Endothelial cell of umbilical vein (primary cell): ENCODE results near the gene LUZP2. TPM values are rescaled to one million over a fixed set of nuclear protein-coding genes. Genes with fewer than 3 reads are reported as not detected.

Experiments used
- BruUV-seq: library from RNA; stranded (reverse); fragments of 400-500 nt; replicated peaks from 2 replicates; lab custom pipeline; 2021; lab: Mats Ljungman, UMichigan
- CTCF ChIA-PET: fragments of 300-600, 350-600 bp; sonication (Branson Sonifier 250); formaldehyde crosslinking; loops from one replicate; lab custom pipeline; 2021; ENCODE audit warnings: antibody characterized with exemption, inconsistent platforms; lab: Charles Lee
- POLR2A ChIA-PET: fragments of 300-600, 350-600 bp; sonication (Branson Sonifier 250); formaldehyde crosslinking; loops from one replicate; lab custom pipeline; 2021; ENCODE audit warnings: antibody characterized with exemption, inconsistent platforms; lab: Charles Lee
- DNase-seq: peaks from one replicate; pipeline ENCODE4 v3.0.0-alpha.2; 2011; ENCODE audit warnings: low read depth, low spot score
- FAIRE-seq: peaks from 2 replicates; lab custom pipeline; 2011; peaks lifted over from hg19 to GRCh38; lab: Jason Lieb, UNC
- H2AFZ ChIP-seq: 2 replicates; pipeline ENCODE4 v1.6.0; 2012; ENCODE audit warnings: low read depth, low read length, control low read depth, inconsistent platforms
- H3K27ac ChIP-seq: 2 replicates; pipeline ENCODE4 v1.5.1; 2011; ENCODE audit warnings: low read depth, mild to moderate bottlenecking, control low read depth, low read length, moderate library complexity; ENCODE audit not compliant: insufficient read depth
- H3K27me3 ChIP-seq, 2 experiments: 2 replicates each; pipeline versions ENCODE4 v1.6.0 to v1.6.1; 2011; ENCODE audit warnings: low read length in 2 of 2, mixed read lengths in 1 of 2; ENCODE audit not compliant: control insufficient read depth in 2 of 2, insufficient read depth in 2 of 2
- H3K36me3 ChIP-seq, 2 experiments: 2 replicates in 1 of 2; 3 replicates in 1 of 2; pipeline ENCODE4 v1.5.1; 2011; ENCODE audit warnings: low read length in 2 of 2, mild to moderate bottlenecking in 1 of 2, moderate library complexity in 1 of 2; ENCODE audit not compliant: control insufficient read depth in 2 of 2, insufficient read depth in 2 of 2; ENCODE audit errors: extremely low read depth in 1 of 2
- H3K4me1 ChIP-seq: 3 replicates; pipeline ENCODE4 v1.5.1; 2011; ENCODE audit warnings: mild to moderate bottlenecking, low read length; ENCODE audit not compliant: control insufficient read depth, insufficient read depth; ENCODE audit errors: extremely low read depth
- H3K4me2 ChIP-seq: 2 replicates; pipeline ENCODE4 v1.6.1; 2011; ENCODE audit warnings: low read length, control low read depth, mixed read lengths; ENCODE audit not compliant: insufficient read depth
- H3K4me3 ChIP-seq, 3 experiments: fragments of 200-600 bp in 1 of 3; sonication (generic), shearing (Covaris generic) in 1 of 3; replicated peaks in 1 of 3; 2 replicates each; pipeline ENCODE4 v1.5.1; 2011 to 2016; ENCODE audit warnings: control low read depth in 3 of 3, low read length in 3 of 3, mild to moderate bottlenecking in 2 of 3, inconsistent platforms in 1 of 3, low read depth in 1 of 3, moderate library complexity in 1 of 3; ENCODE audit not compliant: insufficient read depth in 1 of 3
- H3K79me2 ChIP-seq: 2 replicates; pipeline ENCODE4 v1.6.0; 2012; ENCODE audit warnings: low read length, inconsistent platforms; ENCODE audit not compliant: control insufficient read depth, insufficient read depth
- H3K9ac ChIP-seq: replicated peaks from 2 replicates; pipeline ENCODE3; 2011; ENCODE audit warnings: low read length, control low read depth; ENCODE audit not compliant: insufficient read depth; ENCODE audit errors: extremely low read depth
- H3K9me1 ChIP-seq: replicated peaks from 3 replicates; pipeline ENCODE4 v1.6.0; 2011; ENCODE audit warnings: mild to moderate bottlenecking, low read length; ENCODE audit not compliant: control insufficient read depth, insufficient read depth; ENCODE audit errors: extremely low read depth
- H3K9me3 ChIP-seq: replicated peaks from 2 replicates; pipeline ENCODE4 v1.5.1; 2012; ENCODE audit warnings: low read length, inconsistent platforms; ENCODE audit not compliant: control insufficient read depth, insufficient read depth
- H4K20me1 ChIP-seq: replicated peaks from 2 replicates; pipeline ENCODE3; 2011; ENCODE audit warnings: mild to moderate bottlenecking, low read length; ENCODE audit not compliant: control insufficient read depth, insufficient read depth; ENCODE audit errors: extremely low read depth
- CTCF ChIP-seq, 2 donors: IDR thresholded peaks; 1 replicate in 1 of 2; 2 replicates in 1 of 2; pipeline ENCODE4 v1.5.1; 2011; ENCODE audit warnings: low read length in 2 of 2, mild to moderate bottlenecking in 2 of 2, moderate library complexity in 2 of 2, control low read depth in 1 of 2, inconsistent platforms in 1 of 2, low read depth in 1 of 2; ENCODE audit not compliant: insufficient read depth in 1 of 2; ENCODE audit errors: extremely low read depth in 1 of 2
- EZH2 ChIP-seq: IDR thresholded peaks from 2 replicates; pipeline ENCODE4 v1.6.1; 2012; ENCODE audit warnings: borderline replicate concordance, low read depth, mild to moderate bottlenecking, moderate library complexity, low read length, inconsistent platforms; ENCODE audit not compliant: severe bottlenecking
- FOS ChIP-seq: IDR thresholded peaks from 2 replicates; pipeline ENCODE4 v1.6.1; 2011; ENCODE audit warnings: mild to moderate bottlenecking, low read length, moderate library complexity, borderline replicate concordance; ENCODE audit not compliant: insufficient read depth
- GATA2 ChIP-seq: IDR thresholded peaks from 2 replicates; pipeline ENCODE4 v1.7.0; 2011; ENCODE audit warnings: low read depth, mild to moderate bottlenecking, moderate library complexity, mixed read lengths, low read length; ENCODE audit not compliant: insufficient read length, insufficient read depth
- JUN ChIP-seq: IDR thresholded peaks from 2 replicates; pipeline ENCODE4 v1.6.1; 2011; ENCODE audit warnings: borderline replicate concordance, low read depth; ENCODE audit not compliant: insufficient read length, insufficient read depth
- MAX ChIP-seq: IDR thresholded peaks from 2 replicates; pipeline ENCODE4 v1.6.1; 2011; ENCODE audit not compliant: insufficient read depth, insufficient read length
- MYC ChIP-seq: IDR thresholded peaks from one replicate; pipeline ENCODE4 v1.6.1; 2011; ENCODE audit warnings: mild to moderate bottlenecking, low read depth, low read length
- POLR2A ChIP-seq: IDR thresholded peaks from 2 replicates; pipeline ENCODE4 v1.6.1; 2012; ENCODE audit warnings: low read depth, mild to moderate bottlenecking, control low read depth, low read length
- POLR2AphosphoS5 ChIP-seq: IDR thresholded peaks from 2 replicates; pipeline ENCODE4 v1.6.1; 2012; ENCODE audit warnings: low read depth, mild to moderate bottlenecking, control low read depth, low read length, moderate library complexity; ENCODE audit not compliant: insufficient read depth
- dilution Hi-C: fragments of 300-500 bp; cut with MboI; formaldehyde crosslinking; loops from one replicate; pipeline ENCODE4 v1.15.0; 2019; ENCODE audit warnings: low sequenced_read_pairs; ENCODE audit not compliant: extremely low pct_ligation_motif_present
- intact Hi-C: fragments of 100-400 bp; cut with micrococcal nuclease; formaldehyde crosslinking; loops from one replicate; pipeline ENCODE4 v1.10.0; 2022
- polyA plus RNA-seq, 4 experiments: library from polyadenylated mRNA; depleted of rRNA in 3 of 4; stranded (reverse) in 3 of 4; unstranded in 1 of 4; fragments of >200 nt; gene quantifications; 2 replicates each; pipeline versions ENCODE4 v1.2.1 to v1.2.3, GENCODE V29; 2011 to 2012; ENCODE audit warnings: missing spikeins in 1 of 4
- total RNA-seq: library from RNA; stranded (reverse); gene quantifications from 2 replicates; pipeline ENCODE4 v1.2.3, GENCODE V29; 2021

The LUZP2 gene
- total and polyA plus RNA-seq, 2 donors (not counting 3 experiments of a cell fraction or from before 2014, with no cell fraction given) = 0.07 TPM; not detected in 1

- no peak overlapping the region for H3K9ac ChIP-seq
- H3K4me3 ChIP-seq = no peak overlapping the region
- no peaks in the 10 kb centered on the region for H4K20me1 ChIP-seq
- no peak overlapping the region for H3K27ac ChIP-seq
- no peaks in the 10 kb centered on the region for H3K9me3 ChIP-seq
- H2AFZ ChIP-seq = no peak overlapping the region
- H3K9me1 ChIP-seq = no peaks in the 10 kb centered on the region
- CTCF ChIA-PET = no interaction called here
- H3K4me2 ChIP-seq = no peak overlapping the region
- dilution Hi-C loops (no loop called here), intact Hi-C loops (no loop called here)
- H3K36me3 ChIP-seq = no peaks in the 10 kb centered on the region
- H3K4me1 ChIP-seq = no peaks in the 10 kb centered on the region
- no peak for FAIRE-seq
- no peaks in the 10 kb centered on the region for H3K27me3 ChIP-seq
- TF ChIP-seq FOS (no peak), MAX (no peak), POLR2A (no peak), MYC (no peak), CTCF (IDR thresholded peaks at IDR 0.05; ENCODE audit: extremely low read depth in 1 of 2, insufficient read depth in 1 of 2, low read depth in 1 of 2, low read length in 2 of 2) (no peak), GATA2 (no peak), EZH2 (no peak), JUN (no peak), POLR2AphosphoS5 (no peak)
- no TSS peak for BruUV-seq
- POLR2A ChIA-PET = no interaction called here
- H3K79me2 ChIP-seq = no peaks in the 10 kb centered on the region
- DNase-seq = no peak
These were observed 448.0 kb downstream of the LUZP2 start for GRCh38 chr11:24944891-24945290.
